Neutrophil (primary cell): Measurements from ENCODE around the gene KANSL2.

Experiments used
- H3K27ac ChIP-seq: fragments of 200-600 bp; sonication (generic); 2 replicates; pipeline ENCODE4 v1.5.1; 2016; ENCODE audit warnings: mild to moderate bottlenecking, moderate library complexity
- H3K27me3 ChIP-seq: fragments of 200-600 bp; sonication (generic); 2 replicates; pipeline ENCODE4 v1.6.0; 2016; ENCODE audit warnings: mild to moderate bottlenecking
- H3K36me3 ChIP-seq: fragments of 200-600 bp; sonication (generic); 2 replicates; pipeline ENCODE4 v1.5.1; 2017
- H3K4me1 ChIP-seq, 2 experiments: fragments of 200-600 bp in 1 of 2; sonication (generic) in 1 of 2; 1 replicate in 1 of 2; 2 replicates in 1 of 2; pipeline versions ENCODE4 v1.5.1 to v1.6.1; 2013 to 2016; ENCODE audit warnings: low read depth in 1 of 2, low read length in 1 of 2, mild to moderate bottlenecking in 1 of 2, moderate library complexity in 1 of 2; ENCODE audit not compliant: control insufficient read depth in 1 of 2, insufficient read depth in 1 of 2
- H3K4me3 ChIP-seq, 2 experiments: fragments of 200-600 bp in 1 of 2; sonication (generic) in 1 of 2; 1 replicate in 1 of 2; 2 replicates in 1 of 2; pipeline ENCODE4 v1.5.1; 2013 to 2016; ENCODE audit warnings: low read depth in 1 of 2, low read length in 1 of 2, mild to moderate bottlenecking in 1 of 2, moderate library complexity in 1 of 2
- H3K9me3 ChIP-seq: fragments of 200-600 bp; sonication (generic); 2 replicates; pipeline ENCODE4 v1.5.1; 2016
- TF ChIP-seq, protein P1 (sequence below): fragments of 200-600 bp; sonication (generic); IDR thresholded peaks from 2 replicates; pipeline ENCODE4 v1.5.1; 2016; ENCODE audit warnings: antibody characterized with exemption

KANSL2 gene

DNA sequence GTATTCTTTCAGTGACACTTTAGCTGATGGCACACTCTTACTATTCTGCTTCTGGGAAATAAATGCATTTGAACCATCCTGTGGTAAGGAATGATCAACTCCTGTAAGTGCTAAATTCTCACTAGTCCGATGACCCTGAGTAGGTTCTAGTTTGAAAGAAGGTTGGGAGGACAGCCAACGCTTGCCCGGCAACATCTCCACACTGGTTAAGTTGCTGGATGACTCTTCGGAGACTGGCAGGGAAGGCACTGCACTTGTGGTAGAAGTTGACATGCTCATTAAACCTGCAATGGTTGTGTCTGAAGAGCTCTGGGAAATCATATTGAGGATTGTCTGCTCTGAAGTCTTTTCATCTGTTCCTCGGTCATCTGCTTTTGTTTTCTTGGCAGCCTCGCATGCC, 12.0 kb upstream of the KANSL2 start:
- TF ChIP-seq, protein P1, sequence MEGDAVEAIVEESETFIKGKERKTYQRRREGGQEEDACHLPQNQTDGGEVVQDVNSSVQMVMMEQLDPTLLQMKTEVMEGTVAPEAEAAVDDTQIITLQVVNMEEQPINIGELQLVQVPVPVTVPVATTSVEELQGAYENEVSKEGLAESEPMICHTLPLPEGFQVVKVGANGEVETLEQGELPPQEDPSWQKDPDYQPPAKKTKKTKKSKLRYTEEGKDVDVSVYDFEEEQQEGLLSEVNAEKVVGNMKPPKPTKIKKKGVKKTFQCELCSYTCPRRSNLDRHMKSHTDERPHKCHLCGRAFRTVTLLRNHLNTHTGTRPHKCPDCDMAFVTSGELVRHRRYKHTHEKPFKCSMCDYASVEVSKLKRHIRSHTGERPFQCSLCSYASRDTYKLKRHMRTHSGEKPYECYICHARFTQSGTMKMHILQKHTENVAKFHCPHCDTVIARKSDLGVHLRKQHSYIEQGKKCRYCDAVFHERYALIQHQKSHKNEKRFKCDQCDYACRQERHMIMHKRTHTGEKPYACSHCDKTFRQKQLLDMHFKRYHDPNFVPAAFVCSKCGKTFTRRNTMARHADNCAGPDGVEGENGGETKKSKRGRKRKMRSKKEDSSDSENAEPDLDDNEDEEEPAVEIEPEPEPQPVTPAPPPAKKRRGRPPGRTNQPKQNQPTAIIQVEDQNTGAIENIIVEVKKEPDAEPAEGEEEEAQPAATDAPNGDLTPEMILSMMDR, result no peak
- Histone ChIP-seq H3K27ac (no peak overlapping the region), H3K4me3 (no peak overlapping the region), H3K27me3 (no peaks in the 10 kb centered on the region), H3K36me3 (peaks cover 72% of the 10 kb centered on the region), H3K4me1 (peaks cover 9 to 10% of the 10 kb centered on the region in 2 experiments), H3K9me3 (no peaks in the 10 kb centered on the region)

DNA sequence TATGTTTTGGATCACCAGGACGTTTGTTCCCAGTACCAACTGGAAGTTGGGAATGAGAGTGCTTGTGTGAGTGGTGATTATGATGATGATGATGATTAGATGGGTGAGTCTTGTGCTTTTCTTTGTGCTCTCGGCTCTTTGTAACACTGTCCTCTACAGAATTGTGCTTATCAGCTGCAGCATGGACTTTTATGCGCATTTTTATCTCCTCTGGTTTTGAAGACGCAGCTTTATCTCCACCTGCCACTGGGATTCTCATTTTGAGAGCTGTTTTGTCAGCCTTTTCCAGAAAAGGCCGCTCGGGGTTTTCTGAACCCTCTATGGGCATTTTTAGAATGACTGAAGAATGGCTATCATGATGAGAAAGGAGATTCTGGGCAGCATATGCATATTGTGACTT, 11.5 kb upstream of the KANSL2 start:
- Histone ChIP-seq H3K36me3 (peaks cover 71% of the 10 kb centered on the region), H3K27me3 (no peaks in the 10 kb centered on the region), H3K4me1 (peaks cover 9 to 10% of the 10 kb centered on the region in 2 experiments), H3K4me3 (no peak overlapping the region), H3K9me3 (no peaks in the 10 kb centered on the region), H3K27ac (no peak overlapping the region)
- TF ChIP-seq, protein P1, result no peak

DNA sequence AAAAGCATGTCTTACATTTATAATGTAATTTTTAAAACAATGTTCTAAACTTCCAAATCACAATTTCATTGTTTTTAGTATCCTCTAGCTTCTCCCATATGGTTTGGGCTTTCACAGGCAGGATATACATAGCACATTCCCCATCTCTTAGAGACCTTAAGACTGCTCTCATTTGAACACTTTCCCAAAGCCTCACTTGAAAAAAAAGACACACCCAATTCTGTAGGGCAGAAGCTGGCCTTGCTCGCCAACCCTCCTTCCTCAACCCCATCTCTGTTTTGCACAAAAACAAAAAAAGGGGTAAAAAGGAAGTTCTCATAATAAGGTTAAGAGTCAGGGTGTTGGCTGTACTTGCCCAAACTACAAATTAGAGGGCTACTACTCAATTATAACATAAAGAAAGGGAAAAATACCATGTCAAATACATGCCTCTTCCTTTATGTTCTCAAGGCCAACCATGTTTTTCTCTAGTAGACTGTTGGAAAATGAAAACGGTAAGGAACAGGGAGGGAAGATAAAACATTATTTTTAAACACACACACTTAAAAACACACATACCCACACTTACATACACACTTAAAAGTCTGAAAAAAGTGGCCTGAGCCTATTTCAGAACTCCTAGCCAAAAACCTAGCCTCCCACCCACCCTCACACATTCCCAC, 9.9 kb upstream of the KANSL2 start:
- no peak overlapping the region for H3K27ac ChIP-seq
- TF ChIP-seq, protein P1, result no peak
- H3K9me3 ChIP-seq, result no peaks in the 10 kb centered on the region
- H3K36me3 ChIP-seq, result peaks cover 69% of the 10 kb centered on the region
- H3K27me3 ChIP-seq, result no peaks in the 10 kb centered on the region
- H3K4me1 ChIP-seq, result peaks cover 6 to 8% of the 10 kb centered on the region in 2 experiments
- H3K4me3 ChIP-seq, result no peak overlapping the region

DNA sequence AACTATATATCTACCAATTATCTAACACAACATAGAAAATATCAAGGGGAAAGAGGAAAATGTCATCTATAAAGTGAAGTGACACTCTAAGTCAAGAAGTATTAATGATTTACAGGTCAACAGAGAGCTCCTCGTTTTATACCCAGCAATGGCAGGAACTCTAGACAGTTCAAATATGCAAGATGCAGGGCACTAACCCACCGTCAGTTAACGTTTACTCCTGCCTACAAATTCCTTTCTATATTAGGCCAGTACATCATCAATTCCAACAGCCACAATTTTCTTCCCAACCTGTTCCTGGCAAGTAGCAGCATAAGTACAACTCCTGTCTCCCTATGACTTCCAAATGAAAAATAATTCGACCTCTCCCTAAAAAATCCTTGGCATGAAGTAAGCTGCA, 9.0 kb upstream of the KANSL2 start:
- H3K9me3 ChIP-seq, result no peaks in the 10 kb centered on the region
- no peak overlapping the region for H3K27ac ChIP-seq
- no peaks in the 10 kb centered on the region for H3K27me3 ChIP-seq
- TF ChIP-seq, protein P1, result no peak
- H3K4me3 ChIP-seq, result no peak overlapping the region
- no peaks in the 10 kb centered on the region for H3K4me1 ChIP-seq
- H3K36me3 ChIP-seq, result peaks cover 67% of the 10 kb centered on the region

DNA sequence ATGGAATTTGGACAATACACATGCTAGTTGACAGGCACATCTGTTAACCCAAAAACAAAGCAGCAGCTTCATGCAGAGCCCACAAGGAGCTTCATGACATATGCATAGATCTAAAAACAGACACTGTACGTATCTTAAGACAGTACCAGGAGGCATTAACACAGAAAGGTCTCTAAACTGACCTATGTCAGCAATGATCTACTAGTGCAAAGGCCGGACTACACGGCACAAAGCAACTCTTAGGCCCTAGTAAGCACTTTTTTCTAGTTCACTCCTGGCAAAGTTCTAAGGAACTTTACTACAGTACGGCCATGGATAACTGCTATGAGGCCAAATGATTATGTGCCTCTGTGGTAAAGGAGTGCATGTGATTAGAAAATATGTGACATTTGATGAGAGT, 8.4 kb upstream of the KANSL2 start:
- peaks cover 61% of the 10 kb centered on the region for H3K36me3 ChIP-seq

More for the DNA sequence above, 8.4 kb upstream of the KANSL2 start:
- Histone ChIP-seq H3K9me3 (no peaks in the 10 kb centered on the region), H3K27me3 (no peaks in the 10 kb centered on the region), H3K4me3 (no peak overlapping the region), H3K4me1 (no peaks in the 10 kb centered on the region), H3K27ac (no peak overlapping the region)
- TF ChIP-seq, protein P1, result no peak
